Activated CD4-positive, alpha-beta memory T cell treated with anti-CD3 and anti-CD28 coated beads, Interleukin-2, amount 10 ng/mL, durations not matched to agents 7 days and 5 days (primary cell): ENCODE measurements around the gene LPP. TPM values are rescaled to one million over a fixed set of nuclear protein-coding genes. Genes with fewer than 3 reads are reported as not detected.

Experiments used
- CTCF ChIA-PET: fragments of 350-600 bp; sonication (Branson Sonifier 250); formaldehyde crosslinking; loops from one replicate; lab custom pipeline; 2021; ENCODE audit warnings: antibody characterized with exemption, inconsistent platforms; lab: Charles Lee
- POLR2A ChIA-PET: fragments of 350-600 bp; sonication (Branson Sonifier 250); formaldehyde crosslinking; loops from one replicate; lab custom pipeline; 2021; ENCODE audit warnings: antibody characterized with exemption; lab: Charles Lee
- DNase-seq: peaks from one replicate; pipeline ENCODE4 v3.0.0-alpha.2; 2020
- H3K27ac Mint-ChIP-seq: one replicate; pipeline ENCODE4 v1.8.0; 2021; ENCODE audit warnings: mild to moderate bottlenecking, mixed read lengths
- H3K27me3 Mint-ChIP-seq: one replicate; pipeline ENCODE4 v1.8.0; 2021; ENCODE audit warnings: mixed read lengths
- H3K36me3 Mint-ChIP-seq: one replicate; pipeline ENCODE4 v1.8.0; 2021; ENCODE audit warnings: low read depth, mixed read lengths
- H3K4me1 Mint-ChIP-seq: one replicate; pipeline ENCODE4 v1.8.0; 2021; ENCODE audit warnings: mixed read lengths
- H3K4me3 Mint-ChIP-seq: one replicate; pipeline ENCODE4 v1.8.0; 2021; ENCODE audit warnings: mild to moderate bottlenecking, mixed read lengths
- H3K9me3 Mint-ChIP-seq: one replicate; pipeline ENCODE4 v1.8.0; 2021; ENCODE audit warnings: mixed read lengths
- total RNA-seq, 2 experiments: library from RNA; stranded (reverse); gene quantifications; one replicate each; pipeline ENCODE4 v1.2.3, GENCODE V29; 2021

LPP gene
- total RNA-seq: 10 to 100 TPM; 51.4 to 52.4 TPM

- CTCF ChIA-PET: interaction anchor here (1.0 to 5.5 kb wide), 10 partner anchors 10 to 414 kb away, joined by 3 to 51 read pairs (median 8); partner anchors contain the start of gene BCL6
- Mint-ChIP-seq H3K27me3 (no peaks in the 10 kb centered on the region), H3K36me3 (peaks cover 35% of the 10 kb centered on the region), H3K27ac (peak within 1 kb of the TSS; percentile 95), H3K4me1 (peaks cover 61% of the 10 kb centered on the region), H3K4me3 (peak within 1 kb of the TSS; percentile 93), H3K9me3 (no peaks in the 10 kb centered on the region)
- peak; percentile 90 for DNase-seq
- POLR2A ChIA-PET: interaction anchor here (0.7 to 5.6 kb wide), 24 partner anchors 11 to 415 kb away, joined by 3 to 136 read pairs (median 4); partner anchors contain the start of gene BCL6
Measured at GRCh38 chr3:188154014-188154808, at the start of gene LPP. Gene LPP (plus strand): TSS chr3:188154157. CDS start chr3:188406121, 251,964 bp downstream.

GRCh38 chr3:188106006-188106405, 48.0 kb upstream of the LPP start:
- Mint-ChIP-seq H3K36me3 (no peaks in the 10 kb centered on the region), H3K4me3 (no peak overlapping the region), H3K9me3 (peaks cover 6% of the 10 kb centered on the region), H3K27me3 (peaks cover 3% of the 10 kb centered on the region), H3K27ac (no peak overlapping the region), H3K4me1 (peaks cover 6% of the 10 kb centered on the region)
- CTCF ChIA-PET: interaction anchor here (1.2 to 1.3 kb wide), 2 partner anchors 9 to 365 kb away, joined by 3 to 4 read pairs; no protein-coding TSS in a partner anchor
- POLR2A ChIA-PET: no interaction called here
- DNase-seq: no peak

GRCh38 chr3:188106454-188106853, 47.5 kb upstream of the LPP start:
- ChIA-PET CTCF (interaction anchor here (1.2 to 1.3 kb wide), 2 partner anchors 10 to 366 kb away, joined by 3 to 4 read pairs; no protein-coding TSS in a partner anchor), POLR2A (no interaction called here)
- Mint-ChIP-seq H3K27ac (no peak overlapping the region), H3K27me3 (peaks cover 3% of the 10 kb centered on the region), H3K9me3 (peaks cover 3% of the 10 kb centered on the region), H3K4me1 (peaks cover 6% of the 10 kb centered on the region), H3K36me3 (no peaks in the 10 kb centered on the region), H3K4me3 (no peak overlapping the region)
- no peak for DNase-seq

GRCh38 chr3:188106887-188107830, 46.8 kb upstream of the LPP start:
- no peak for DNase-seq
- H3K27ac Mint-ChIP-seq: no peak overlapping the region
- ChIA-PET CTCF (interaction anchor here (1.2 to 1.3 kb wide), 2 partner anchors 11 to 366 kb away, joined by 3 to 4 read pairs; no protein-coding TSS in a partner anchor), POLR2A (no interaction called here)
- no peaks in the 10 kb centered on the region for H3K9me3 Mint-ChIP-seq
- no peaks in the 10 kb centered on the region for H3K36me3 Mint-ChIP-seq
- H3K27me3 Mint-ChIP-seq: peaks cover 3% of the 10 kb centered on the region
- H3K4me1 Mint-ChIP-seq: peaks cover 6% of the 10 kb centered on the region
- no peak overlapping the region for H3K4me3 Mint-ChIP-seq

- CTCF ChIA-PET: no interaction called here
- DNase-seq: no peak
- H3K9me3 Mint-ChIP-seq: no peaks in the 10 kb centered on the region
- peaks cover 6% of the 10 kb centered on the region for H3K4me1 Mint-ChIP-seq
- H3K27ac Mint-ChIP-seq: no peak overlapping the region
- H3K36me3 Mint-ChIP-seq: no peaks in the 10 kb centered on the region
- peaks cover 3% of the 10 kb centered on the region for H3K27me3 Mint-ChIP-seq
- POLR2A ChIA-PET: no interaction called here
- no peak overlapping the region for H3K4me3 Mint-ChIP-seq
Measured at GRCh38 chr3:188108703-188109412, 45.1 kb upstream of the LPP start.

- Mint-ChIP-seq H3K9me3 (no peaks in the 10 kb centered on the region), H3K36me3 (no peaks in the 10 kb centered on the region), H3K27ac (no peak overlapping the region), H3K4me3 (no peak overlapping the region), H3K4me1 (peaks cover 6% of the 10 kb centered on the region), H3K27me3 (peaks cover 3% of the 10 kb centered on the region)
- ChIA-PET CTCF (no interaction called here), POLR2A (no interaction called here)
- no peak for DNase-seq
Measured at GRCh38 chr3:188111002-188111584, 42.9 kb upstream of the LPP start.

- H3K4me3 Mint-ChIP-seq: no peak overlapping the region
- POLR2A ChIA-PET: no interaction called here
- no peaks in the 10 kb centered on the region for H3K36me3 Mint-ChIP-seq
- no peak for DNase-seq
- H3K27me3 Mint-ChIP-seq: no peaks in the 10 kb centered on the region
- H3K27ac Mint-ChIP-seq: no peak overlapping the region
- H3K9me3 Mint-ChIP-seq: peaks cover 2% of the 10 kb centered on the region
- CTCF ChIA-PET: no interaction called here
- peaks cover 4% of the 10 kb centered on the region for H3K4me1 Mint-ChIP-seq
Measured at GRCh38 chr3:188113756-188114155, 40.2 kb upstream of the LPP start.

GRCh38 chr3:188119846-188120245, 34.1 kb upstream of the LPP start:
- no peaks in the 10 kb centered on the region for H3K27me3 Mint-ChIP-seq
- no peak for DNase-seq
- H3K27ac Mint-ChIP-seq: no peak overlapping the region
- ChIA-PET CTCF (interaction anchor here (0.6 kb wide), 1 partner anchor 11 kb away, joined by 4 read pairs; no protein-coding TSS in a partner anchor), POLR2A (no interaction called here)
- H3K4me3 Mint-ChIP-seq: no peak overlapping the region
- no peaks in the 10 kb centered on the region for H3K36me3 Mint-ChIP-seq
- H3K9me3 Mint-ChIP-seq: peaks cover 2% of the 10 kb centered on the region
- H3K4me1 Mint-ChIP-seq: peaks cover 6% of the 10 kb centered on the region

- Mint-ChIP-seq H3K9me3 (no peaks in the 10 kb centered on the region), H3K36me3 (no peaks in the 10 kb centered on the region), H3K27ac (no peak overlapping the region), H3K4me1 (peaks cover 6% of the 10 kb centered on the region), H3K4me3 (no peak overlapping the region), H3K27me3 (no peaks in the 10 kb centered on the region)
- DNase-seq: no peak
- CTCF ChIA-PET: no interaction called here
- POLR2A ChIA-PET: no interaction called here
Measured at GRCh38 chr3:188122571-188123169, 31.3 kb upstream of the LPP start.

- H3K4me3 Mint-ChIP-seq: no peak overlapping the region
- H3K27ac Mint-ChIP-seq: no peak overlapping the region
- ChIA-PET POLR2A (no interaction called here), CTCF (no interaction called here)
- no peaks in the 10 kb centered on the region for H3K36me3 Mint-ChIP-seq
- no peaks in the 10 kb centered on the region for H3K9me3 Mint-ChIP-seq
- peaks cover 6% of the 10 kb centered on the region for H3K4me1 Mint-ChIP-seq
- no peak for DNase-seq
- H3K27me3 Mint-ChIP-seq: no peaks in the 10 kb centered on the region
Measured at GRCh38 chr3:188123170-188123905, 30.6 kb upstream of the LPP start.

GRCh38 chr3:188124184-188124583, 29.8 kb upstream of the LPP start:
- Mint-ChIP-seq H3K4me1 (peaks cover 6% of the 10 kb centered on the region), H3K27me3 (no peaks in the 10 kb centered on the region), H3K4me3 (no peak overlapping the region), H3K27ac (no peak overlapping the region), H3K9me3 (no peaks in the 10 kb centered on the region), H3K36me3 (no peaks in the 10 kb centered on the region)
- POLR2A ChIA-PET: no interaction called here
- CTCF ChIA-PET: no interaction called here
- no peak for DNase-seq
